Femur (tissue), 1 donor: Measurements from ENCODE around the gene ANKRD36C.
"Not testable (repeated sequence)": the region's sequence is repeated elsewhere in the genome, so short reads cannot be mapped to it uniquely, and the experiment has no call there.

Experiments used
- DNase-seq: peaks from one replicate; pipeline ENCODE4 v3.0.0-alpha.2; 2017

The ANKRD36C gene

DNA sequence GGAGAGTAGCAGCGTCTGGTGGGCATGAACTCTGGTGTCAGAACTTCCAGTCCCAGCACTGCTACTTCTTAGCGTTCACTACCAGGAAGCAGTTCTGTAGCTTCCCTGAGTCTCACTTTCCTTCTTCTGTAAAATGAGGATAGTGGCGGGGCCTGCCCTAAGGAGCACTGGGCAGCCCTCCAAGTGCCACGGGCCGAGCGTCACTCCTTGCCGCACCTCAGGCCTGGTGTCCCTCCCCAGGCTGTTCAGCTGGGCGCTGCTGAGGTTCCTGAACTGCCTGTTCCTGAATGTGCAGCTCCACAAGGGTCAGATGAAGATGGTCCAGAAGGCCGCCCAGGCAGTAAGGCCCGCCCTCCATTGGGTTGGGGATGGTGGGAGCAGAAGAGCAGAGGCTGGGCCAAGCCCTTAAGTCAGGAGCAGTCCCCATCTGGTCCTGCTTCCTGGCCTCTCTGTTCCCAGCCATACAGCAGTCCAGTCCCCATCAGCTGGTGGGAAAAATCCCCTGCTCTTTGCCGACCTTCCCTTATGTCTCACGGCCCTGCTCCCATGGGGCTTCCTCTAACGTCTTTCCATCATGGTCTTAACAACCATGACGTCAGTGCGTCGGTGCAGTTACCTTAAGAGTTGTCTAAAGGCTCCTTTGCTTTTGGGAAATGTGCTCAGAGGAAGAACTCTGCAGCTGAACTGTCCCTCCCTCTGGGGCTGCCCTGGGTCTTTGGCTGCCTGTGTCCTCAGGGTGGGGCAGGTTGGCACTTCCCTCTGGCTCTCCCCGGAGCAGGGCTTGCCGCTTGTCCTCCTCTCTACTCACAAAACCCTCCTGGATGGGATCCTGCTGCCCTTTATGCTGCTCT lies 195.2 kb downstream of the ANKRD36C start:
- DNase-seq = not testable (repeated sequence)

DNA sequence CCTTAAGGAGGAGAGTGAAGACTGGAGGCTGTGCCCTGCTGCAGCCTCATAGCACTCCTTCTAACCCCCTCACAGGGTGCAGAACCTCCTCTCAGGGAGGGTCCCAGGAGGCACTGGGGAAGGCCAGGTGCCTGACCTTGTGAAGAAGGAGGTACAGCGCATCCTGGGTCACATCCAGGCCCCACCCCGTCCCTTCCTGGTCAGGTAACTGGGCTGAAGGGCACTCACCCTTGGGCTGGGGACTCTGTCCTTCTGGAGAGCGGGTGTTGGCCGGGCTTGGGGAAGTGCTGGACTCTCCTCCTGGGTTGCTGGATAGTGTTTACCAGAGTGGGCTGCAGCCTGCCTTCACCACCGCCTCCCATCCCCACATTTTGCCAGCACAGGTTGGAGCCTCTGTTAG lies 197.7 kb downstream of the ANKRD36C start:
- not testable (repeated sequence) for DNase-seq

GRCh38 chr2:95790180-95790579 lies 201.4 kb downstream of the ANKRD36C start:
- not testable (repeated sequence) for DNase-seq

- not testable (repeated sequence) for DNase-seq
Observed at GRCh38 chr2:95789385-95789784, 202.2 kb downstream of the ANKRD36C start.

DNA sequence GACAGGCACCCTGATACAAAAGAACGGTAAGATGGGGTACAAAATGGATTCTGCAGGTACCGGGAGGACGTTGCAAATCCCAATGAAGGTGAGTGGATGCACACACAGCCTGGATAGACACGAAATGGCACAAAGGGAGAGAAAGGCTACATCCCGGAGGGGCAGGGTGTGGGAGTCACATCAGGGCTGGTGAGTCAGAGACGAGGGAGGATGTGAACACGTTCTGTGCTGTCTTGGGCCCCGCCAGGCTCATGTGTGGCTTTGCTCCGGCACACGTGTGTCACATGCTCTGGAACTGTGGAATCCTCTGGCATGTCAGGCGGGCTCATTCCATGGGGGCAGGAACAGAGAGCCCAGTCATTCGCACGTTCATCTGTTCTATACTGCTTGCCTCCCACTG lies 203.0 kb downstream of the ANKRD36C start:
- DNase-seq = not testable (repeated sequence)
